GM12891 (cell line): Measurements from ENCODE around the gene GPS1.

Source experiments
- POLR2A ChIP-seq: IDR thresholded peaks from 2 replicates; pipeline ENCODE4 v1.6.1; 2011; ENCODE audit warnings: low read depth, low read length, control low read depth
- POLR2AphosphoS5 ChIP-seq: IDR thresholded peaks from 2 replicates; pipeline ENCODE4 v1.6.1; 2011; ENCODE audit warnings: low read depth, low read length, control low read depth
- POU2F2 ChIP-seq: IDR thresholded peaks from 2 replicates; pipeline ENCODE4 v1.6.1; 2011; ENCODE audit warnings: low read depth, mild to moderate bottlenecking, control low read depth, low read length, moderate library complexity
- SPI1 ChIP-seq: IDR thresholded peaks from 2 replicates; pipeline ENCODE4 v1.6.1; 2011; ENCODE audit warnings: low read depth, low read length, control low read depth
- TAF1 ChIP-seq: IDR thresholded peaks from 2 replicates; pipeline ENCODE4 v1.6.1; 2011; ENCODE audit warnings: low read depth, low read length, control low read depth

DNA sequence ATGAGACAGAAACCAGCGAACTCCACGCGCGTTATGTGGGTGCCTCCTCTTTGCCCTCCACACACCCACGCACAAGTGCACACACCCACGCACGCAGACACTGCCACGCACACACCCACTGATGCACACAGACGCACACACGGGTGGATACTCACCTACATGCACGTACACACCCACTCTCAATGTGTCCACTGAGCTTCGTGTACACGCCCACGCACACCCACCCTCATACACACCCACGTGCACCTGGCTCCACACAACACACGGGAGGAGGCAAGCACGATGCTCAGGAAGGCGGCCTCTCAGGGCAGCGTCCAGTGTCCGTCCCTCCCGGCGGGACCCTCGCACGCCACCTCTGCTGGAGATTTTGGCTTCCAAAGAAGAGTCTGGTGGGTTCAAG is 4.3 kb upstream of the GPS1 start:
- TF ChIP-seq POLR2A (no peak), POLR2AphosphoS5 (no peak), TAF1 (no peak), SPI1 (no peak), POU2F2 (no peak)
